ENCODE data around the gene CLEC1A. TPM values are rescaled to one million over a fixed set of nuclear protein-coding genes. Genes with fewer than 3 reads are reported as not detected.

The CLEC1A gene
- total and polyA plus RNA-seq, 2 experiments from 2014 or later = not detected

- in situ Hi-C loops (cut with MboI) = loop anchor here (25.0 kb wide), 1 partner anchor 324 kb away; no protein-coding TSS in a partner anchor
- WGBS, 2 experiments (ENCODE audit: low coverage in 1 of 2, low lambda C conversion rate in 2 of 2, missing lambda C conversion rate in 2 of 2) = 56 to 59% methylated on average over 13 of the region's 13 CpGs
Observed at GRCh38 chr12:10136637-10137205, 37.9 kb upstream of the CLEC1A start.

GRCh38 chr12:10135126-10135525 is 36.3 kb upstream of the CLEC1A start:
- no peak for DNase-seq
- H3K4me2 ChIP-seq (ENCODE audit: unreplicated experiment) = no peak overlapping the region
- no peak overlapping the region for H3K4me3 ChIP-seq
- WGBS, 2 experiments (ENCODE audit: low coverage in 1 of 2, low lambda C conversion rate in 2 of 2, missing lambda C conversion rate in 2 of 2) = 44% methylated on average over 4 of the region's 4 CpGs
- no peaks in the 10 kb centered on the region for H3K9me3 ChIP-seq (ENCODE audit: low read depth)
- no peaks in the 10 kb centered on the region for H3K9me2 ChIP-seq (ENCODE audit: insufficient read depth)
- no peaks in the 10 kb centered on the region for H3K4me1 ChIP-seq (ENCODE audit: insufficient read depth)
- H3K27ac ChIP-seq = no peak overlapping the region
- no peaks in the 10 kb centered on the region for H4K20me1 ChIP-seq (ENCODE audit: insufficient read depth)
- in situ Hi-C loops (cut with MboI) = loop anchor here (25.0 kb wide), 1 partner anchor 323 kb away; no protein-coding TSS in a partner anchor
- no peak overlapping the region for H3K9ac ChIP-seq
- H3K79me2 ChIP-seq (ENCODE audit: insufficient read depth) = no peaks in the 10 kb centered on the region
- no peaks in the 10 kb centered on the region for H3F3A ChIP-seq (ENCODE audit: insufficient read depth)
- H2AFZ ChIP-seq = no peak overlapping the region
- TF ChIP-seq EZH2phosphoT487 (IDR thresholded peaks at IDR 0.05; ENCODE audit: insufficient read depth, low read depth) (no peak), EZH2 (IDR thresholded peaks at IDR 0.05; ENCODE audit: insufficient read depth, poor library complexity, severe bottlenecking) (no peak)
- H3K36me3 ChIP-seq (ENCODE audit: low read depth) = no peaks in the 10 kb centered on the region
- H3K27me3 ChIP-seq (replicated peaks; ENCODE audit: insufficient read depth) = no peaks in the 10 kb centered on the region

More at GRCh38 chr12:10136637-10137205, 37.9 kb upstream of the CLEC1A start:
- Histone ChIP-seq H3K9me3 (ENCODE audit: low read depth) (no peaks in the 10 kb centered on the region), H3F3A (ENCODE audit: insufficient read depth) (no peaks in the 10 kb centered on the region), H3K4me1 (ENCODE audit: insufficient read depth) (no peaks in the 10 kb centered on the region), H4K20me1 (ENCODE audit: insufficient read depth) (no peaks in the 10 kb centered on the region), H3K4me3 (no peak overlapping the region), H2AFZ (no peak overlapping the region), H3K27me3 (replicated peaks; ENCODE audit: insufficient read depth) (no peaks in the 10 kb centered on the region), H3K36me3 (ENCODE audit: low read depth) (no peaks in the 10 kb centered on the region), H3K9ac (no peak overlapping the region), H3K27ac (no peak overlapping the region), H3K4me2 (ENCODE audit: unreplicated experiment) (no peak overlapping the region), H3K79me2 (ENCODE audit: insufficient read depth) (no peaks in the 10 kb centered on the region), H3K9me2 (ENCODE audit: insufficient read depth) (no peaks in the 10 kb centered on the region)
- DNase-seq = peak; percentile 13
- TF ChIP-seq EZH2 (IDR thresholded peaks at IDR 0.05; ENCODE audit: insufficient read depth, poor library complexity, severe bottlenecking) (no peak), EZH2phosphoT487 (IDR thresholded peaks at IDR 0.05; ENCODE audit: insufficient read depth, low read depth) (no peak)

GRCh38 chr12:10132850-10133370 is 34.1 kb upstream of the CLEC1A start:
- no peaks in the 10 kb centered on the region for H3K36me3 ChIP-seq (ENCODE audit: low read depth)
- no peak overlapping the region for H2AFZ ChIP-seq
- no peaks in the 10 kb centered on the region for H3K27me3 ChIP-seq (replicated peaks; ENCODE audit: insufficient read depth)
- no peaks in the 10 kb centered on the region for H4K20me1 ChIP-seq (ENCODE audit: insufficient read depth)
- H3K27ac ChIP-seq = no peak overlapping the region
- H3K4me2 ChIP-seq (ENCODE audit: unreplicated experiment) = no peak overlapping the region
- H3K4me3 ChIP-seq = no peak overlapping the region
- H3K4me1 ChIP-seq (ENCODE audit: insufficient read depth) = no peaks in the 10 kb centered on the region
- in situ Hi-C loops (cut with MboI) = loop anchor here (25.0 kb wide), 1 partner anchor 321 kb away; no protein-coding TSS in a partner anchor
- no peaks in the 10 kb centered on the region for H3K9me3 ChIP-seq (ENCODE audit: low read depth)
- DNase-seq = no peak
- H3F3A ChIP-seq (ENCODE audit: insufficient read depth) = no peaks in the 10 kb centered on the region
- H3K79me2 ChIP-seq (ENCODE audit: insufficient read depth) = no peaks in the 10 kb centered on the region
- H3K9me2 ChIP-seq (ENCODE audit: insufficient read depth) = no peaks in the 10 kb centered on the region
- 67 to 77% methylated on average over 6 of the region's 6 CpGs for WGBS, 2 experiments (ENCODE audit: low coverage in 1 of 2, low lambda C conversion rate in 2 of 2, missing lambda C conversion rate in 2 of 2)
- TF ChIP-seq EZH2 (IDR thresholded peaks at IDR 0.05; ENCODE audit: insufficient read depth, poor library complexity, severe bottlenecking) (no peak), EZH2phosphoT487 (IDR thresholded peaks at IDR 0.05; ENCODE audit: insufficient read depth, low read depth) (no peak)
- no peak overlapping the region for H3K9ac ChIP-seq

- TF ChIP-seq EZH2 (IDR thresholded peaks at IDR 0.05; ENCODE audit: insufficient read depth, poor library complexity, severe bottlenecking) (no peak), EZH2phosphoT487 (IDR thresholded peaks at IDR 0.05; ENCODE audit: insufficient read depth, low read depth) (no peak)
- Histone ChIP-seq H3K27ac (no peak overlapping the region), H3K9me3 (ENCODE audit: low read depth) (no peaks in the 10 kb centered on the region), H2AFZ (no peak overlapping the region), H3K9ac (no peak overlapping the region), H3K27me3 (replicated peaks; ENCODE audit: insufficient read depth) (no peaks in the 10 kb centered on the region), H3K79me2 (ENCODE audit: insufficient read depth) (no peaks in the 10 kb centered on the region), H3K36me3 (ENCODE audit: low read depth) (no peaks in the 10 kb centered on the region), H4K20me1 (ENCODE audit: insufficient read depth) (no peaks in the 10 kb centered on the region), H3K4me1 (ENCODE audit: insufficient read depth) (no peaks in the 10 kb centered on the region), H3K9me2 (ENCODE audit: insufficient read depth) (no peaks in the 10 kb centered on the region; the same call in 1 of the 2 replicates), H3K4me2 (ENCODE audit: unreplicated experiment) (no peak overlapping the region), H3F3A (ENCODE audit: insufficient read depth) (no peaks in the 10 kb centered on the region), H3K4me3 (no peak overlapping the region)
- 19 to 31% methylated on average over 2 of the region's 2 CpGs for WGBS, 2 experiments (ENCODE audit: low coverage in 1 of 2, low lambda C conversion rate in 2 of 2, missing lambda C conversion rate in 2 of 2)
- DNase-seq = no peak
- in situ Hi-C loops (cut with MboI) = loop anchor here (25.0 kb wide), 1 partner anchor 319 kb away; no protein-coding TSS in a partner anchor
Observed at GRCh38 chr12:10131111-10131690, 32.4 kb upstream of the CLEC1A start.

Measured in GM23248 (cell line).